Measurements from ENCODE around the gene C12orf42.

GRCh38 chr12:103456006-103456405 lies 39.8 kb downstream of the C12orf42 start:
- TF ChIP-seq CTCF (IDR thresholded peaks at IDR 0.05) = no peak
- no peak for TF ChIP-seq POLR2A (IDR thresholded peaks at IDR 0.05)

Measured in body of pancreas (tissue), 4 donors.